Airway epithelial cell (primary cell): ENCODE measurements around the gene P2RY10. TPM values are rescaled to one million over a fixed set of nuclear protein-coding genes. Genes with fewer than 3 reads are reported as not detected.

Experiments used
- total RNA-seq: library from RNA; depleted of rRNA; stranded (reverse); fragments of >200 nt; gene quantifications from 2 replicates; pipeline ENCODE4 v1.2.3, GENCODE V29; 2015

Gene P2RY10, protein sequence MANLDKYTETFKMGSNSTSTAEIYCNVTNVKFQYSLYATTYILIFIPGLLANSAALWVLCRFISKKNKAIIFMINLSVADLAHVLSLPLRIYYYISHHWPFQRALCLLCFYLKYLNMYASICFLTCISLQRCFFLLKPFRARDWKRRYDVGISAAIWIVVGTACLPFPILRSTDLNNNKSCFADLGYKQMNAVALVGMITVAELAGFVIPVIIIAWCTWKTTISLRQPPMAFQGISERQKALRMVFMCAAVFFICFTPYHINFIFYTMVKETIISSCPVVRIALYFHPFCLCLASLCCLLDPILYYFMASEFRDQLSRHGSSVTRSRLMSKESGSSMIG
- not detected in 2 replicates for total RNA-seq

GRCh38 chrX:78945186-78945912 is at the start of gene P2RY10:
Gene P2RY10, plus strand, starts transcription at chrX:78945391. Its CDS starts 15,130 bp downstream, at chrX:78960521.

Other genes starting within 250 kb of the P2RY10 start
- gene LPAR4, start 197.7 kb upstream of the P2RY10 start, total RNA-seq = not detected in 2 replicates
- not detected in 2 replicates for gene GPR174, start 199.3 kb downstream of the P2RY10 start, total RNA-seq